ENCODE data around the gene NUTM2D. TPM values are rescaled to one million over a fixed set of nuclear protein-coding genes. Genes with fewer than 3 reads are reported as not detected.
A peak's percentile ranks its signal among the peaks of the same experiment; 100 is the strongest.
"Not testable (repeated sequence)": the region's sequence is repeated elsewhere in the genome, so short reads cannot be mapped to it uniquely, and the experiment has no call there.

The NUTM2D gene
- total RNA-seq, 1 donor from 2014 or later, result 4.0 TPM

- not testable (repeated sequence) for DNase-seq (ENCODE audit: low spot score); ATAC-seq
Measured at GRCh38 chr10:87358159-87358558, 615 bp downstream of the NUTM2D start.

GRCh38 chr10:87369514-87370112 is 12.1 kb downstream of the NUTM2D start:
- not testable (repeated sequence) for ATAC-seq; DNase-seq (ENCODE audit: low spot score)

DNA sequence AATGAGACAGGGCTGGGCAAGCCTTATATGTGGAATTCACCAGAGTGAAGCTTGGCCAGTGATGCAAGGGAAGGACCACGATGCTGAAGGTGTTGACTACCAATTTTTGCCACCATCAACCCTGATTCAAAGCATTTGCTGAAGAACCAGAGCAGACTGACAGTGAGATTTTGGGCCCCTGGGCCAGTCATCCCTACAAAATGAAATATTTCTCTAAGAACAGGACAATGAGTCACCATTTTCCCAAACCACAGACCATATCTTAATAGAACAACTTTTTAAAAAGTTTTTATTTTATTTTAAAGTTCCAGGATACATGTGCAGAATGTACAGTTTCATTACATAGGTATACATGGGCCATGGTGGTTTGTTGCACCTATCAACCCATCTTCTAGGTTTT is 16.5 kb downstream of the NUTM2D start:
- not testable (repeated sequence) for DNase-seq (ENCODE audit: low spot score); ATAC-seq

- not testable (repeated sequence) for DNase-seq (ENCODE audit: low spot score); ATAC-seq
Measured at GRCh38 chr10:87379115-87379514, 21.6 kb downstream of the NUTM2D start.

DNA sequence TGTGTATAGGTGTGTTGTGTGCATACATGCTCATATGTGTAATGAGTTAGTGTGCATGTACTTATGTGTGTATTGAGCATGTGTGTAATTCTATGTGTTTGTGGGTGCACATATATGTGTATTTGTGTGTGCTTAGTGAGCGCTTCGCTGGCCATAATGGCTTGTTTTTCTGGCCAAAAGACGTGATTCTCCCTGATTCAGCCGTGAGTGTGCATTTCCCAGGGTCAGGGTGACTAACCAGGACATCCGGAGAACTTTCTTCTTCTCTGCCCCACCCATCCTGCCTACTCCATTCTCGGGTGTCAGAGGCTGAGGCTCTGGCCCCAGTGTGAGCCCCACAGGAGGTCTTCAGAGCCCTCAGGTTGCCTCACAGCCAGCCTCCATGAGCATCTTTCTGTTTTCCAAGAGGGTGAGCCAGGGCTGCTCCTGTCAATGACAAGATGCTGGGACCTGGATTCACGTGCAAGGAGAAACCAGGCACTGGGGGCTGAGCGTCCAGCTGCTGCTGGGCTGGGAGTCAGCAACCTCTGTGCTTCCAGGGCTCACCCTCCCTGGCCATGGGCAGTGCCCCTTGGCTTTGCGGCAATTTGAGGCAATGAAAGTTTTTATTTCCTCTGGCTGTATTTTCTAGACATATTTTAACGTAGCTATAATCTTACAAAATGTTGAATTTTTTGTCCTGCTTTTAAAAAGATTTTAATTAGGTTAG is 25.8 kb downstream of the NUTM2D start:
- DNase-seq (ENCODE audit: low spot score); ATAC-seq: not testable (repeated sequence)

DNA sequence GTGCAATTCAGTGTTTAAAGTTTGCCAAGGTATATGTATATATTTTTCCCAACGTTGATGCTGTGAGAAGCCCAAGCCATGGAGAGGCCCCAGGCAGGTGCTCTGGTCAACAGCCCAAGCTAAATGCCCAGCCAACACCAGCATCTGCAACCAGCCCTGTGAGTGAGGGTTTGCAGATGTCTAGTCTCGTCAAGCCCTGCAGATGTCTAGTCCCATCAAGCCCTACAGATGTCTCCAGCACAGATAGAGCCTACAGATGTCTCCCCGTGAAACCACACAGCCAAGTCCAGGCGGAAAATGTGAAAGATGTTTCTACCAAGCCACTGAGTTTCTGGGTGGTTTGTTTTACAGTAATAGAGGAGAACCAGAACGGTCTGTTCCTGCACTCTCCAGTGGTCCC is 26.7 kb downstream of the NUTM2D start:
- not testable (repeated sequence) for ATAC-seq; DNase-seq (ENCODE audit: low spot score)

DNA sequence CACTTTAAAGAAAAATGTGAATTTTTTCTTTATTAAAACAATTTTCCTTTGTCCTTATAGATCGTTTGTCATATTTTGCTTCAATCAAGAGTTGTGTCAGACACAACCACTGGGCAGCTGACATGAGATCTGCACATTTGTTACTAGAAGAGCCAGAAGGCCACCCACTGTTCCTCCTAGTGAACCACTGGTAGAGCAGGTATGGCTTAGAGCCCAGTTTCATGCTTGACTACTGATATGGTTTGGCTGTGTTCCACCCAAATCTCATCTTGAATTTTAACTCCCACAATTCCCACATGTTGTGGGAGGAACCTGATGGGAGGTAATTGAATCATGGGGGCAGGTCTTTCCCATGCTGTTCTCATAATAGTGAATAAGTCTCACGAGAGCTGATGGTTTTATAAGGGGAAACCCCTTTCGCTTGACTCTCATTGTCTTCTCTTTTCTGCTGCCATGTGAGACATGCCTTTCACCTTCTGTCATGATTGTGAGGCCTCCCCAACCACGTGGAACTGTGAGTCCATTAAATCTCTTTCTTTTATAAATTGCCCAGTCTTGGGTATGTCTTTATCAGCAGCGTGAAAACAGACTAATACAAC is 28.3 kb downstream of the NUTM2D start:
- not testable (repeated sequence) for DNase-seq (ENCODE audit: low spot score); ATAC-seq

DNA sequence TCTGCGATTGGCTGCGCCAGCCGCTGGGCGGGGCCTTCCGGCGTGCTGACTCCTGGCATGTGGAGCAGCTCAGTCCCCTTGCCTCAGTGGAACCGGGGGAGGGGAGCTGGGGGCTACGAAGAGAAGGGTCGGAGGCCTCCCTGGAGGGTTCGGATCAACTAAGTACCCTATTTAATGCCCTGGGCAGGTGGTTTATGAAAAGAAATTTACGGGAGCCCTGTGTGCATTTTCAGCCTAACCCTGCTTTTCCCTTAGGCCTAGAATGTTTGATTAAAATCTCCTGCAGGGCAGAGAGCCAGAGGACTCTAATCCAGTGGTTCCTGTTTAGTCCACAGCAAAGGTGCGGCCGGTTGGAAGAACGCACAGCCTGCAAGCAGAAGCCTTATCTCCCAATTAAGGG is 33.8 kb downstream of the NUTM2D start:
- not testable (repeated sequence) for ATAC-seq; DNase-seq (ENCODE audit: low spot score)

GRCh38 chr10:87396206-87396605 is 38.7 kb downstream of the NUTM2D start:
- not testable (repeated sequence) for ATAC-seq; DNase-seq (ENCODE audit: low spot score)

DNA sequence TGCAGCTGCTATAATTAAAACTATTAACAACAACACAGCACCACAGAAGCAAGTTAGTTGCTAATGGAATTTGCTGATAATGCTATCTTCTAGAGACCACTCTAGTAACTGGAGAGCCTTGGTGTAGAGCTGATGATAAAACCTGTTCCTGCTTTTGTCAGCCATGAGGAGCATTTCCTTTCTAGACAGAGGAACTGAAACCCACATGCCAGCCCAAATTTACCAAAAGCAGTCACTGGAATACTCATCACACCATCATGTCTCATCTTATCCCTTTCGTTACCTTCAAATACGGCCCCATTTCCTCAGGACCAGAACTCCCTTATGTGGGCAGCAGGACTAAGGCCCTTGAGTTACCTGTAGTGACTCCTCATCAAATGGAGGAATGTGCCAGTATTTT is 40.9 kb downstream of the NUTM2D start:
- not testable (repeated sequence) for DNase-seq (ENCODE audit: low spot score); ATAC-seq

DNA sequence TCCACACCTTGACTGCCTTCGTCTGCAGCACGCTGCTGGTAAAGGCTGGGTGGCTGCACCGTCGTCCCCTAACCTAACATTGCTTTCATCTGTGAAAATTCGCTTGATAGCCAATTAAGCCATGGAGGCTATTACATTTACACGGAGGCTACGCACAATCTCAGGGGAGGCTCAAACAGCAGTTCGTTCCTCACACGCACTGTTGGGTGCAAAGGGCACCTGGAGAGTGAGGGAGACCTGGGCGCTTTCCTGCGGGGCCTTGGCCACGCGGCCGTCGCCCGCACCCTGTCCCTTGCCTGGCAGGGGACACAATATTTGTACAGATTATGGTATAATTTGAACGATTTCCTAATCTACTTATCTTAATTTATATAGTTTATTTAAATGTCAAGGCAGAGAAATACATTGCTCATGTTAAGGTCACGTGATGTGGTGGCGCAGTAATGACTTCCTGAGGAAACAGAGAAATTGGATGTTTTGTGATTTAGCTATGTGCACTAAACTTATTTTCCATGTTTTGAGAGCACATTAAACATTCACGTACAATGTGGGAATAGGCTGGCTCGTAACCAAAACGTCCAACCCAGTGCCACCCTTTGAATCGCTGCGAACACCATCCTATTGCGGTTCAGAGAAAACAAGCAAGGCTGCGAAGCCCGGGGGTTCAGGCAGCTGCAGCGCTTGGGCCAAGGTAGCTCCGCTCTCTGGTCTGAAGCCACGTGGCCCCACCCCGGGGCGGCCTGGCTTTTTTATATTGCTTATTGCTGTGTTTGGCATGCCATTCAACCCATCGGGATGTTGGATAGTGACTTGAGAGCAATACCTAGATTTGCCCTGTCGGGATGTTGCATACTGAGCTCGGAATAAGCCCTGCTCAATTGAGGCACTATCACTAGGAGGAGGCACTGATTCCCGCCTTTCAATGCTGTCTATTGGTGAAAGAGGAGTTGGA is 50.2 kb downstream of the NUTM2D start:
- DNase-seq (ENCODE audit: low spot score), result not testable (repeated sequence)
- ATAC-seq, result peak; percentile 93

DNA sequence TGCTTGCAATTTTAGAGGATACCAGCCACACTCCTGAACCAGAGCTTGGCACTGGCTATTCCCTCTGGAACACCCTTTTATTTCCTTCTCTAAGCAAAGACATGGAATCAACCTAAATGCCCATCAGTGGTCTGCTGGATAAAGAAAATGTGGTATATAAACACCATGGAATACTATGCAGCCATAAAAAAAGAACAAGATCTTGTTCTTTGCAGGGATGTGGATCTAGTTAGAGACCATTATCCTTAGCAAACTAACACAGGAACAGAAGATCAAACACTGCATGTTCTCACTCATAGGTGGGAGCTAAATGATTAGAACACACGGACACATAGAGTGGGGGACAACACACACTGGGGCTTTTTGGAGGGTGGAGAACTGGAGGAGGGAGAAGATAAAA is 56.4 kb downstream of the NUTM2D start:
- not testable (repeated sequence) for DNase-seq (ENCODE audit: low spot score); ATAC-seq

Other genes starting within 250 kb of the NUTM2D start
- gene NUTM2A, start 132.3 kb upstream of the NUTM2D start, total RNA-seq, result 1.1 TPM
- gene MINPP1, start 147.1 kb downstream of the NUTM2D start, total RNA-seq, result 15.9 TPM

Measured in left lobe of liver (tissue), 2 donors.